ENCODE data around the gene SLC17A9.
A peak's percentile ranks its signal among the peaks of the same experiment; 100 is the strongest.

SLC17A9 gene

DNA sequence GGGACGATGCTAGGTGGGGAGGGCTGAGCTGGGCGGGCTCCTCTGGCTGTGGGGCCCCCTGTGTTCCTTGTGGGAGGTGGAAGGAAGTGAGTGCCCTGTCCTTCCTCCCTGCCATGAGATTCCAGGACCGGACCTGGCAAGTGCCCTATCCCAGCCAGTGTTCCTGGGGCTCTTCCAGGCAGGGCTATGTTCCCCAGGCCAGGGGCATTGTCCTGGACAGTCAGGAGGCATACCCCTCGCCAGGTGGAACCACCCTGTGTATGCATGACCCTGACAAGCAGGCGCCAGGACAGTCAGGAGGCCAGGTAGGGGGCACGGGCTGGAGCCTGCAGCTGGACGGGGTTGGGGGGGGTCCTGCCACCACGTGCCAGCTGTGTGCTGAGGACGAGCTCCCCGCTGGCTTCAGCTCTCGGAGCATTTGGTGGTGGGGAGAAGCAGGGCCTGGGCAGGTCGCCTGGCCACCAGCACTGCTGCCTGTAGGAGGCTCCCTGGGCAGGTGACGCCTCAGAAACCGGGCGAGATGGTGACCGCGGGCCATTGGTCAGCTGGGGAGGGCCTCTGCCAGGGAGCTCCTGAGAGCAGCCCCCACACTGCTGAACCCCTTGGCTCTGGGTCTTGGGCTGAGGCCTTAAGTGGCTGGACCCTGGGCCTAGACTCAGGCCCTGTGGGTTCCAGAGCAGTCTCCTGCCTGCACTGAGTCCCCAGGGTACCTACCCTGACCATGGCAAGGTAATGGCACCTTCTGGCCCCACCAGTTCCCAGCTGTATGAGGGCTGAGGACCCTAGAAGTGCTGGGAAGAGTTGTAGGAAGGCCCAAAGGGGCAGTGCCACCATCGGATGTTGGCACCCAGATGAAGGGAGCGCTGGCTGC is 694 bp downstream of the SLC17A9 start:
- H3K9ac ChIP-seq (ENCODE audit: low read length) = peak overlapping the region; percentile 73
- H3K27me3 ChIP-seq (replicated peaks; ENCODE audit: control insufficient read depth, insufficient read depth, low read length) = no peaks in the 10 kb centered on the region
- H3K4me1 ChIP-seq (ENCODE audit: control insufficient read depth, insufficient read depth, low read length) = peaks cover 26% of the 10 kb centered on the region
- no peaks in the 10 kb centered on the region for H3K9me3 ChIP-seq (ENCODE audit: control insufficient read depth, low read length)
- peaks cover 16% of the 10 kb centered on the region for H3K36me3 ChIP-seq (ENCODE audit: control insufficient read depth, insufficient read depth, low read length, severe bottlenecking)
- DNase-seq (ENCODE audit: low read depth) = peak; percentile 21
- H3K4me3 ChIP-seq (ENCODE audit: low read length) = peak overlapping the region; percentile 64

DNA sequence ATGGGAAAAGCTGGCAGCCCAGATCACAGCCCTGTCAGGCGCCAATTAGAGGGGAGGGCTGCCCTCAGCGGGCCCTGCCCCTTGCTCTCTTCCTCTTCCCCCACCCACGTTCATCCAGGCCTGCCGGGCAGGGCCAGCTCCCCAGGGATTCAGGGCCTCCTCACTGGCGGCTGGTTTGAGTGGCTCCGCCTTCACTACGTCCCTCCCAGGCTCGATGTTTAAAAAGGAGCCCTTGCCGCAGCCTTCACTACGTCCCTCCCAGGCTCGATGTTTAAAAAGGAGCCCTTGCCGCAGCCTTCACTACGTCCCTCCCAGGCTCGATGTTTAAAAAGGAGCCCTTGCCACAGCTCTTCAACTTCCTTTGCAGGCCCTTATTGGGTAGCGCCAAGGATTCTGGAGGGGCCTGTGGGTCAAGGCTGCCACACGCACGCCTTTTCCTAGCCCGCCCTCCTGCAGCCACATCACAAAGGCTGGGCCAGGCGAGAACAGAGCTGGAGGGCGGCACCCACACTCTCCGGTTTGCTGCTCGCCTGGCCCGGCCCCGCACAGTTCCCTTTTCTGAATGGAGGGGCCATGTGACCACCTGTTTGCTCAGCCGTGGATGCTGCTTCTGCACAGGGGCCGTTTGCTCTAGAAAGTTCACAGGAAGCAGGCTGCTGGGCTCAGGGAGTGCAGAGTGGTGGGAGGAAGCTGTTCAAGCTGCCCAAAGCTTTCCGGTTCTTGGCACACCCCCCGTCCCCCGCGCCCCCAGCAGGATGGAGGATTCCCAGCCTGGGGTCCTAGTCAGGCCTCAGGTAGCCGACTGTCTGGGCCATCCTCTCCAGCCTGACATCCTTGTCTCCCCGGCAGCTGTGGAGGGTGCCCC is 1.6 kb downstream of the SLC17A9 start:
- H3K9me3 ChIP-seq (ENCODE audit: control insufficient read depth, low read length) = no peaks in the 10 kb centered on the region
- H3K4me3 ChIP-seq (ENCODE audit: low read length) = peak overlapping the region; percentile 64
- peak overlapping the region; percentile 73 for H3K9ac ChIP-seq (ENCODE audit: low read length)
- H3K27me3 ChIP-seq (replicated peaks; ENCODE audit: control insufficient read depth, insufficient read depth, low read length) = no peaks in the 10 kb centered on the region
- peak; percentile 72 for DNase-seq (ENCODE audit: low read depth)
- H3K4me1 ChIP-seq (ENCODE audit: control insufficient read depth, insufficient read depth, low read length) = peaks cover 26% of the 10 kb centered on the region
- peaks cover 16% of the 10 kb centered on the region for H3K36me3 ChIP-seq (ENCODE audit: control insufficient read depth, insufficient read depth, low read length, severe bottlenecking)

DNA sequence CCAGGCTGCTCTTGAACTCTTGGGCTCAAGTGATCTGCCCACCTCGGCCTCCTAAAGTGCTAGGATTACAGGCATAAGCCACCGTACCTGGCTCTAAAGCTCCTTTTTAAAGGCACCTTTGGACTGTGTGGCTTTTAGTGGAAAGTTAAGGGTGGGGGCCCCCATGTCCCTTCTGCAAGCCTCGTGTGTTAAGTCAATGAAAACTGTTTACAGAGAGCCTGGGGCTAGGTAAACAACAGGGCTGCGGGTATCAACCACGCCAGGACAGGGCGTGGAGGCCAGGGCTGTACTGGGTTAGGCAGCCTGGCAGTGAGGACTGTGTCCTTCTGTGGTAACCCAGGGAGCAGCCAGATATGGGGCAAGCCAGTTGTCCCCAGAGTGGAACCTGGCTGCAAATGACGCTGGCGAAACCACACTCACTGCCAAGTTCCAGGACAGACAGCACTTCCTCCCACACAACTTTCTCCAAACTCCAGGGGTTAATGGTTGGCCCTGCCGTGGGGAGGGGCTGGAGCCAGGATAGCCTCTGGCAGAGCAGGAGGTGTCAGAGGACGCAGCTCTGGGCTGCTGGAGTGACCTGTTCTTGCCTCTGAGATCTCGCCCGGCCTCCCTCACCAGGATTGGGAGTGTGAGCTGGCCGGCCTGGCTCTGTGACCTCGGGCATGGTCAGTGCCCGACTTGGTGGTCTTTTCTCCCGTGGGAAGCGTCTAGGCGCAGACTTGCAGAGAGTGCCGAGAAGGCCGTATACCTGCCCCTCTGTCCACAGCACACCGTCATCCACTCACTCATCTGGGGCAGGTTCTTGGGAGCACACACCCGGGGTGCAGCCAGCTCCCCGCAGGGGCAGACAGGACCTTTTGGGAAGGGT is 3.2 kb downstream of the SLC17A9 start:
- no peaks in the 10 kb centered on the region for H3K36me3 ChIP-seq (ENCODE audit: control insufficient read depth, insufficient read depth, low read length, severe bottlenecking)
- H3K4me3 ChIP-seq (ENCODE audit: low read length) = no peak overlapping the region
- H3K27me3 ChIP-seq (replicated peaks; ENCODE audit: control insufficient read depth, insufficient read depth, low read length) = no peaks in the 10 kb centered on the region
- DNase-seq (ENCODE audit: low read depth) = no peak
- no peaks in the 10 kb centered on the region for H3K9me3 ChIP-seq (ENCODE audit: control insufficient read depth, low read length)
- no peak overlapping the region for H3K9ac ChIP-seq (ENCODE audit: low read length)
- peaks cover 26% of the 10 kb centered on the region for H3K4me1 ChIP-seq (ENCODE audit: control insufficient read depth, insufficient read depth, low read length)

DNA sequence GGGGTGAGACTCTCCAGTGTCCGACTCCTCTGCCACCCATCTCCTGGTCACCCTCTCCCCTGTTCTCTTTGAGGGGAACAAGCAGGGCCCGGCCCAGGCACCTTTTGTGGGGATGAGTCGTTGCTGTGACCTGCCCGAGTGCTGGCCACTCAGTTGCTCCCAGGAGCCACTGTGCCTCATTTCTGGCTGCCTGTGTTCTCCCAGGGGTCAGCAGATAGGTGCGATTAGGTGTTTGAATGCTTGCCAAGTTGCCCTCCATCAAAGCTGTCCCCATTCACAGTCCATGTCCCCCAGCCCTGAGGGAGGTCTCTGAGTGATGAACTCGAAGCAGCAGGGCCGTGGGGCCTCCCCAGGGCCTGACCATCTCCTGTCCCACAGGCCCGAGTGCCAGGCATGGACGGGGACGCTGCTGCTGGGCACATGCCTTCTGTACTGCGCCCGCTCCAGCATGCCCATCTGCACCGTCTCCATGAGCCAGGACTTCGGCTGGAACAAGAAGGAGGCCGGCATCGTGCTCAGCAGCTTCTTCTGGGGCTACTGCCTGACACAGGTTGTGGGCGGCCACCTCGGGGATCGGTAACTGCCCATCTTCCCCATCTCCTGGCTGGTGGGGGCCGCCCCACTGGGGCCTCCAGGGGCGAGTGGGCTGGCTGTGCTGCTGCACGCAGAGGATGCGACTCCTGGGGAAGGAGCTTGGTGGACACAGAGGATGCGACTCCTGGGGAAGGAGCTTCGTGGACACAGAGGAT is 4.1 kb downstream of the SLC17A9 start:
- H3K36me3 ChIP-seq (ENCODE audit: control insufficient read depth, insufficient read depth, low read length, severe bottlenecking) = no peaks in the 10 kb centered on the region
- H3K4me3 ChIP-seq (ENCODE audit: low read length) = no peak overlapping the region
- no peaks in the 10 kb centered on the region for H3K27me3 ChIP-seq (replicated peaks; ENCODE audit: control insufficient read depth, insufficient read depth, low read length)
- H3K9me3 ChIP-seq (ENCODE audit: control insufficient read depth, low read length) = no peaks in the 10 kb centered on the region
- no peak for DNase-seq (ENCODE audit: low read depth)
- peaks cover 26% of the 10 kb centered on the region for H3K4me1 ChIP-seq (ENCODE audit: control insufficient read depth, insufficient read depth, low read length)
- H3K9ac ChIP-seq (ENCODE audit: low read length) = no peak overlapping the region

DNA sequence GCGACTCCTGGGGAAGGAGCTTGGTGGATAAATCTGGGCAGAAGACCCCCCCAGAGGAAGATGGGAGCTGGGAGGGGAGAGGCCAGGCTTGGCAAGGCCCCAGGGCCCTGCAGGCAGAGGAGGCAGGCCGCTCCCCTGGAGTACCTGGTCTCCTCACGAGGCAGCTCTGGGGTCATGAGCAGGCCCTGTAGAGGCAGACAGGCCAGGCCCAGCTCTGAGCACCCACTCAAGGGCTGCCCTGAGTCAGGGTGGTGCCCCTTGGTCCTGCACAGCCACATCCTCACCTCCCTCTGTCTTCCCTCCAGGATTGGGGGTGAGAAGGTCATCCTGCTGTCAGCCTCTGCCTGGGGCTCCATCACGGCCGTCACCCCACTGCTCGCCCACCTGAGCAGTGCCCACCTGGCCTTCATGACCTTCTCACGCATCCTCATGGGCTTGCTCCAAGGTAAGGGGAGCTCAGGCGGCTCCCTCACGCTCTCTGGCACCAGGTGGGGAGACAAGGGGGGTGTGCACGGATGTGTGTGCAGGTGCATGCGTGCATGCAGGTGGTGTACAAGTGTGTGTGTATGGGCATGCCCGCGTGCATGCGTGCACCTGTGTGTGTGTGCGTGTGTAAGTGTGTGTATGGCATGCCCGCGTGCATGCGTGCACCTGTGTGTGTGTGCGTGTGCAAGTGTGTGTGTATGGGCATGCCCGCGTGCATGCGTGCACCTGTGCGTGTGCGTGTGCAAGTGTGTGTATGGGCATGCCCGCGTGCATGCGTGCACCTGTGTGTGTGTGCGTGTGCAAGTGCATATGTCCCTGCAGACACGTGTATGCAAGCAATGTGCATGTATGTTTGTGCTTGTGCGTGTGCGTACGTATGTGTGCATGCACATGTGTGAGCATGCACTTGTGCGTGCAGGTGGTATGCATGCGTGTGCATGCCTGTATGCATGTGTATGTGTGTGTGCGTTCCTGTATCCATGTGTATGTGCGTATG is 4.9 kb downstream of the SLC17A9 start:
- DNase-seq (ENCODE audit: low read depth) = no peak
- H3K27me3 ChIP-seq (replicated peaks; ENCODE audit: control insufficient read depth, insufficient read depth, low read length) = no peaks in the 10 kb centered on the region
- H3K36me3 ChIP-seq (ENCODE audit: control insufficient read depth, insufficient read depth, low read length, severe bottlenecking) = no peaks in the 10 kb centered on the region
- no peaks in the 10 kb centered on the region for H3K9me3 ChIP-seq (ENCODE audit: control insufficient read depth, low read length)
- no peak overlapping the region for H3K9ac ChIP-seq (ENCODE audit: low read length)
- H3K4me3 ChIP-seq (ENCODE audit: low read length) = no peak overlapping the region
- H3K4me1 ChIP-seq (ENCODE audit: control insufficient read depth, insufficient read depth, low read length) = peaks cover 26% of the 10 kb centered on the region

DNA sequence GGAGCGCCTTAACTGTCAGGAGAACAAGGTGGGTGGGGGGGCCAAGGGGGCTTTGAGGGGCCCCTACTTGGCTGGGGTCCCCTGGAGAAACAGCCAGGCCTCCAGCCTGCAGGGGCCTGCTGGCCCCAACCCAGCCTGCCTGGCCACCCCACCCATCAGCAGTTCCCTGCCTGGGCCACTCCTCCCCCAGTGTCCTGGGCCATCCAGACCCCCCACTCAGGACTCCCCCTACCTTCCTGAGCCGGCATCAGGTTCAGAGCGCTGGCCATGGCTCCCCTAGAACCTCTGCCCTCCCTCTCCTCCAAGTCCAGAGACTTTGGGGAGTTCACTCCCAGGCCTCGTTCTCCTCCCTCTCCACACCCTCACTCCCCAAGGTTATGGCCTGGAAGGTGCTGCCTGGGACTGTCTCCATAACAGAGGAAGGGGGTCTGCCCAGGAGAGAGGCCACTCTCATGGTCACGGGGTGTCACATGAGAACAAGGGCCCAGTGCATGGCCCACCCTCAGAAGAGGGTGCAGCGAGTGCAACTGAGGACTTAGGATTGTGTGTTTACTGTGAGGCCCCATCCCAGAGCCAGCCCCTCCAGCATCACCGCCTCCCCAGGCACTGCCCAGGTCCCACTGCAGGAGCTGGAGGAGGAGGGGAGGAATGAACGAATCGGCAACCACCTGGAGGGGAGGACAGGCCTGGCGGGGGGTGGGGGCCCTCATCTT is 6.0 kb downstream of the SLC17A9 start:
- Histone ChIP-seq H3K36me3 (ENCODE audit: control insufficient read depth, insufficient read depth, low read length, severe bottlenecking) (no peaks in the 10 kb centered on the region), H3K9me3 (ENCODE audit: control insufficient read depth, low read length) (no peaks in the 10 kb centered on the region), H3K4me1 (ENCODE audit: control insufficient read depth, insufficient read depth, low read length) (peaks cover 19% of the 10 kb centered on the region), H3K27me3 (replicated peaks; ENCODE audit: control insufficient read depth, insufficient read depth, low read length) (no peaks in the 10 kb centered on the region), H3K9ac (ENCODE audit: low read length) (no peak overlapping the region), H3K4me3 (ENCODE audit: low read length) (no peak overlapping the region)
- no peak for DNase-seq (ENCODE audit: low read depth)

DNA sequence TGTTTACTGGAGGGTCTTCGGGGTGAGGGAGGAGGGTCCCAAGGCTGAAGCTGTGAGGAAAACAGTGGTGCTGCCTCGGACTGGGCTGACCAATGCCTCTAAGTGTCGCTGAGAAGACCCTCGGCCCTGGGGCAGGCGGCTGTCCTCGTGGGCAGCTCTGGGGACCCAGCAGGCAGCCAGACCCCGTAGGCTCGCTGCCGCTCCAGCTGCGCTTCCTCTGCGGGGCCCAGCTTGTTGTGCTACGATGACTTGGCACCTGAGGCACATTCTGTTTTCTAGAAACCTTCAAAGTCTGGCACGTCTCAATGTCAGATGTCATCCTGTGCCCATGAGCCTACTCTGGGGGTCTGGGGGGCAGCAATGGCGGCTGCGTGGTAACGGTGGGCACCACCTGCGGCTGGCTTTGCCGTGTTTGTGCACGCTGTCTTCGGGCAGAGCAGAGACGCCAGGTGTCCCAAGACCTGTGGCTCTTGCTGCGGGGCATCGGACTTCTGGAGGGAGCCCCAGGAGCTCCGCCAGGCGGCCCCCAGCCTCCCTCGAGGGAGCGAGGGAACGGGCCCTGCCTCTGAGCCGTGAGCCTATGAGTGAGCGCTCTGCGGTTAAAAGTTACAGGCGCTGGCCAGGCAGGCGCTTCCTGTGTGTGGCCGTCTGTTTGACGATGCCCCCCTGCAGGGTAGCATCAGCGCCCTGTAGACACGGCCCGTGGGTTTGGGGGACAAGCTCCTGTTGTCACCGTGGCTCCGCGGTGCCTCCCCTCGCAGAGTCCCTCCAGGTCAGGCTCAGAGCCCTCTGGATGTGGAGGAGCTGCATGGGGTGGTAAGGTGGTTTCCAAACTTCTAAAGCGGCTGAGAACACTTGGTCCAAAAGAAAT is 6.8 kb downstream of the SLC17A9 start:
- Histone ChIP-seq H3K36me3 (ENCODE audit: control insufficient read depth, insufficient read depth, low read length, severe bottlenecking) (no peaks in the 10 kb centered on the region), H3K9ac (ENCODE audit: low read length) (no peak overlapping the region), H3K4me1 (ENCODE audit: control insufficient read depth, insufficient read depth, low read length) (peaks cover 12% of the 10 kb centered on the region), H3K9me3 (ENCODE audit: control insufficient read depth, low read length) (no peaks in the 10 kb centered on the region), H3K27me3 (replicated peaks; ENCODE audit: control insufficient read depth, insufficient read depth, low read length) (peaks cover 1% of the 10 kb centered on the region), H3K4me3 (ENCODE audit: low read length) (no peak overlapping the region)
- DNase-seq (ENCODE audit: low read depth) = no peak

DNA sequence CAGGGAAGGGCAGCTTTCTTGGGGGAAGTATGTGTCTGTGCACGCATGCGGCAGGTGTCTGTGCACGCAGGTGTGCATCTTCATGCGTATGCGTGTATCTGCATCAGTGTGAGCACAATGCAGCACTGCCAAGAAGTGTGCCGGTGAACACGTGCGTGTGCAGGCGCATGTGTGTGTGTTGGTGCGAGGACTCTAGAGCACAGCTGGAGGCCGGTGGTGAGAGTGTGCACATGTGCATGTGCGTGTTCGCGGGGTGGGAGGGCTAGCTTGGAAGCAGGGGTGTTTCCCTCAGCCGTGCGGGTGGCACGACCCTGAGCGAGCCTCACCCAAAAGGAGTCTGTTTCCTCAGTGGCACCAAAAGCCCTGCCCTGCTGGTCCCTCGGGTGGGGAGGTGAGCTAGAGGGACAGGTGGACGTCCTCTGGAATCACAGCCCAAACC is 7.5 kb downstream of the SLC17A9 start:
- Histone ChIP-seq H3K4me3 (ENCODE audit: low read length) (no peak overlapping the region), H3K36me3 (ENCODE audit: control insufficient read depth, insufficient read depth, low read length, severe bottlenecking) (no peaks in the 10 kb centered on the region), H3K9ac (ENCODE audit: low read length) (no peak overlapping the region), H3K9me3 (ENCODE audit: control insufficient read depth, low read length) (no peaks in the 10 kb centered on the region), H3K4me1 (ENCODE audit: control insufficient read depth, insufficient read depth, low read length) (peaks cover 7% of the 10 kb centered on the region), H3K27me3 (replicated peaks; ENCODE audit: control insufficient read depth, insufficient read depth, low read length) (peaks cover 4% of the 10 kb centered on the region)
- no peak for DNase-seq (ENCODE audit: low read depth)
